ENCODE results near the gene ZNF385B. TPM values are rescaled to one million over a fixed set of nuclear protein-coding genes. Genes with fewer than 3 reads are reported as not detected.

The ZNF385B gene
- total RNA-seq, 4 donors from 2014 or later, result 2.2 to 5.0 (median 4.0) TPM

GRCh38 chr2:179412112-179412511, 449.3 kb downstream of the ZNF385B start:
- no peaks in the 10 kb centered on the region for H3K27me3 ChIP-seq
- H3K9me3 ChIP-seq, result no peaks in the 10 kb centered on the region
- DNase-seq (ENCODE audit: extremely low spot score), result no peak
- intact Hi-C loops (cut with DNase I), result loop anchor here (10.0 kb wide), 1 partner anchor 187 kb away; no protein-coding TSS in a partner anchor
- TF ChIP-seq EP300 (IDR thresholded peaks at IDR 0.05) (no peak), POLR2AphosphoS5 (IDR thresholded peaks at IDR 0.05) (no peak), CTCF (IDR thresholded peaks at IDR 0.05) (no peak), POLR2A (IDR thresholded peaks at IDR 0.05; ENCODE audit: low read depth) (no peak)
- H3K4me3 ChIP-seq, result no peak overlapping the region
- no peaks in the 10 kb centered on the region for H3K36me3 ChIP-seq
- H3K4me1 ChIP-seq, result no peaks in the 10 kb centered on the region
- WGBS, result 78% methylated on average over 3 of the region's 3 CpGs
- H3K27ac ChIP-seq (replicated peaks in 1 of 4), result no peak overlapping the region

DNA sequence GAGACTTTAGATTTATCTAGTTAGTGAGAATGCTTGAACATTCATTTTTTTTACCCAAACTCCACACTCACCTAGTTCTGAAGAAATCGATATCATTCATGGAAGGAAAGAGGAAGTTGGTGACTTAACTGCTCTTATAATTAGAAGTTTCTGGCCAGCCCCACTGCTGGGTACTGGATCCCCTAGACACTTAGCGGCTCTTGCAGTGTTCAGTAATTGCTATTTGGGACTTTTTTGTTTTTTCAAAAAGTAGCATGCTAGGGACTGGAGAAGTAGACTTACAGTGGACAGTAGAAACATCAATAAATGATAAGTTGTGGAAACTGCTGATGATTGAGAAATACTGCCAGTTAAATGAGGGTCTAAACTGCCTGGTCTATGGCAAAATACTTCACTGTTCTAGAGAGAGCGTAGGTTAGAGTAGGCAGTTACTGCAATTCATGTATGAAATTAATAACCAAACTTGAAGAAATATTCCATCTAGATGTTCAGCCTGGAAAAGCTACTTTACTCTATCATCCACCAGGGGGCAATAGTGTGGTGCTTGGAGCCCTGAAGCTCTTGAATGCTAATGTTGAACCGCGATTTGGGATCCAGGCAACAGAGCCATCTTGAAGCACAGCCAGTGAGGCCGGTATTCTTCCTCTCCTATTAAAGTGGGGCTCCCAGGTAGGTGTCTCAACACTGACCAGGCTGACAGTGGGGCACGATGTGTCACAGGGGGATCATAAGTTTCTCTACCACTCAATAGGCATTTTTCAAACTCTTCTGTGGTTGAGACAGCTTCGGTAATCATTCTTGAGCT, 450.7 kb downstream of the ZNF385B start:
- no peak overlapping the region for H3K4me3 ChIP-seq
- no peaks in the 10 kb centered on the region for H3K9me3 ChIP-seq
- no peak overlapping the region for H3K27ac ChIP-seq (replicated peaks in 1 of 4)
- no peak for DNase-seq (ENCODE audit: extremely low spot score)
- no peaks in the 10 kb centered on the region for H3K4me1 ChIP-seq
- H3K27me3 ChIP-seq, result no peaks in the 10 kb centered on the region
- 45% methylated on average over 8 of the region's 8 CpGs for WGBS
- TF ChIP-seq CTCF (IDR thresholded peaks at IDR 0.05) (peak; percentile 55 to 73 (median 60)), EP300 (IDR thresholded peaks at IDR 0.05) (no peak), POLR2A (IDR thresholded peaks at IDR 0.05; ENCODE audit: low read depth) (no peak)
- H3K36me3 ChIP-seq, result no peaks in the 10 kb centered on the region
- intact Hi-C loops (cut with DNase I), result loop anchor here (10.0 kb wide), 1 partner anchor 186 kb away; no protein-coding TSS in a partner anchor

GRCh38 chr2:179403624-179404023, 457.8 kb downstream of the ZNF385B start:
- H3K36me3 ChIP-seq, result no peaks in the 10 kb centered on the region
- no peak overlapping the region for H3K27ac ChIP-seq (replicated peaks in 1 of 4)
- intact Hi-C loops (cut with DNase I), result no loop called here
- no peaks in the 10 kb centered on the region for H3K27me3 ChIP-seq
- no peak for DNase-seq (ENCODE audit: extremely low spot score)
- H3K9me3 ChIP-seq, result no peaks in the 10 kb centered on the region
- H3K4me3 ChIP-seq, result no peak overlapping the region
- TF ChIP-seq POLR2AphosphoS5 (IDR thresholded peaks at IDR 0.05) (no peak), EP300 (IDR thresholded peaks at IDR 0.05) (no peak), POLR2A (IDR thresholded peaks at IDR 0.05; ENCODE audit: low read depth) (no peak), CTCF (IDR thresholded peaks at IDR 0.05) (no peak)
- no peaks in the 10 kb centered on the region for H3K4me1 ChIP-seq

DNA sequence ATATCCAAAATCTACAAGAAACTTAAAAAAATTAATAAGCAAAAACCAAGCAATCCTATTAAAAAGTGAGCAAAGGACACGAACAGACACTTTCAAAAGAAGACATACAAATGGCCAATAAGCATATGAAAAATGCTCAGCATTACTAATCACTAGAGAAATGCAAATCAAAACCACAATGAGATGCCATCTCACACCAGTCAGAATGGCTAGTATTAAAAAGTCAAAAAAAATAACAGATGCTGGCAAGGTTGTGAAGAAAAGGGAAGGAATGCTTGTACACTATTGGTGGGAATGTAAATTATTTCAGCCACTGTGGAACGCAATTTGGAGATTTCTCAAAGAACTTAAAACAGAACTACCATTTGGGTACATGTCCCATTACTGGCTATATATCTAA, 467.9 kb downstream of the ZNF385B start:
- 74% methylated on average over 2 of the region's 2 CpGs for WGBS
- H3K4me3 ChIP-seq, result no peak overlapping the region
- no peak overlapping the region for H3K27ac ChIP-seq (replicated peaks in 1 of 4)
- H3K36me3 ChIP-seq, result no peaks in the 10 kb centered on the region
- no peaks in the 10 kb centered on the region for H3K9me3 ChIP-seq
- no peak for DNase-seq (ENCODE audit: extremely low spot score)
- intact Hi-C loops (cut with DNase I), result no loop called here
- H3K27me3 ChIP-seq, result no peaks in the 10 kb centered on the region
- TF ChIP-seq POLR2A (IDR thresholded peaks at IDR 0.05; ENCODE audit: low read depth) (no peak), CTCF (IDR thresholded peaks at IDR 0.05) (no peak)
- H3K4me1 ChIP-seq, result no peaks in the 10 kb centered on the region

Small RNAs within 50 kb of the gene (small RNA-seq; reads per million reads assigned to genes)
- gene MIR1258, result 0 reads per million in 3 donors

Other genes with a start within 250 kb of the ZNF385B start
- 10 to 100 TPM; 20.3 to 27.9 (median 25.5) TPM for gene CWC22, start 145.7 kb upstream of the ZNF385B start, total RNA-seq

All from esophagus muscularis mucosa (tissue), 4 donors.